ENCODE results near the gene PRDM16.

Gene PRDM16

DNA sequence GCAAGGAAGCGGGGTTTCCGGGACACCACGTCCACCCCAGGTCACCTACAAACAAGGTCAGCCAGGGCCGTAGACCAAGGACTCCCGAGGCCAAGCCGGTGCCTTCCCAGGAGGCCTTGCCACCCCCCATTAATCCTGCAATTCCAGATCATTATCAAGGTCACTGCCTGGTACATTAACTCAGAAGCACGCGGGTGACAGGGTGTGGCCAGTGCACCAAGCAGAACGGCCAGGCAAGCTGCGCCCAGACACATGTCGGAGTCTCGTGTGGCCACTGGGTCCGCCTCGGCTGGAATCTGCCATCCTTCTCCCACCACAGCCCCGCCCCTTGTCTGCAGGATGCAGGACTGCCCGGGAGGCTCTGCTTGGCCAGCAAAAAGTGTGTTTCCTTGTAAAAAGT, 144.7 kb downstream of the PRDM16 start:
- no peak for ATAC-seq

DNA sequence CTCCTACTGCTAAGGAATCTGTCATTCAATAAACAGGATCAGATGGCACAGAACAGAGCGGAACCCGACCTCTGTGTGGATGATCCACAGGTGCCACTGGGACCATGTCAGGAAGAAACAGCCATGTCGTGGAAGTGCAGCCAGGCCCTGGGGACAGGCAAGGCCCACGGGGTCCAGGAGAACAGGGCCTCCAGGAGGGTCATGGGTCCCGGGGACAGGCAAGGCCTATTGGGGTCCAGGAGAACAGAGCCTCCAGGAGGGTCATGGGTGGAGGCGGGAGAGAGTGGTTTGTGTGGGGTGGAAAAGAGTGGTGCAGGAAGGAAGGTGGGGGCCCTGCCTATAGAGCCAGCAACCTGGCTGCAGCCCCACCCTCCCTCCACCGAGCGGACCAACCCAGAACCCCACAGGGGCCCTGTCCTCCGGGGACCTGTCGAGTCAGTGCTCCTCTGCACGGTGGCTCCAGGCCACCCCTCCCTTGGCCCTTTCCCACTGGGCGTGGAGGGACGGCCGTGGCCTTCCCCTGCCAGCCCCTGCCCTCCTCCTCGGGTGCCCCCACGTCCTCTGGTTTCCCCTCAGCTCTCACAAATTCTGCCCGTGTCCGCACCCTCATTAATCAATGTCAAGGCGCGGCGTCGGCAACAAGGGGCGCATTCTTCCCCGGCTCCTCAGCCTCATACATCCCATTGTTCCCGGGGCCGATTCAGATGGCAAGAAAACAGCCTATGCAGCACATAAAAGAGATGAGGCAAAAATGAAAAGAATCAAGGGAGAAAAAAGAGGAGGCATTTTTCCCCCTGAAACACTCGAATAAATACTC, 146.4 kb downstream of the PRDM16 start:
- no peak for ATAC-seq

DNA sequence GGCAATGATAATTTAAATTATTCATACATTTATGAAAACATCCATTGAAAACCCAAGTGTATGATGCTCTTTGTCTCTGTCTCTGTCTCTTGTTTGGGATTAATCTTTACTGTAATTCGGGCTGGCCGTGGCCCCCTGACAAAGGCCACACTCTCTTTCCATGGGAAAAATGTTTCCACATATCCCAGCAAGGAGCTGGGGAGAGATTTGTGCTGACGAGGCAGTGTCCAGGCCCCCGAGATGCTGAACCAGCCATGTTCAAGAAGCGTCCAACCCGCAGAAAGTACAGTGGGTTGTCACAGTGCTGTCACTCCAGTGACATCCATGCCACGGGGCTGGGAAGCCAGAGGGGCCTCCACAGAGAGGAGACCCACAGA, 147.0 kb downstream of the PRDM16 start:
- ATAC-seq: no peak

DNA sequence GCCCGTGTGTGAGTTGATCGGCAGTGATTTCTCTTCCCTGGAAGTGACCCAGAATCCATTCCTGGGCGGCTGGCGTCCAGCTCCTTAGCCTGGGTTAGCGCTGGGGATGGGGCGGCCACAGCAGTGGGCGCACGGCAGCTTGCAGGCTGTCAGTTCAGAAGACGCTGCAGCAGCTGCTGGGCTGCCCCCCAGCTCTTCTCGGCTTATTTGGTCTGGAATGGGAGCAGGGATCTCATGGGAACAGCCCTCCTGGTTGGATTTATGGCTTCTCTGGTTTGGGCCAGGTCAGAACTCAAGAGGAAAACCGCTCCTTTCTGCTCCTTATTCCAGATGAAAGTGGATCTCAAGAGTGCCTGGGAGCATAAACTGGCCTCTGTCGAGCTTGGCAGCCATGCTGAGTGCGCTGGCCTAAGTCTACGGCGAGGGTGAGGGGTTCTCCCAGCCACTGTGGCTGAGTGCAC, 148.2 kb downstream of the PRDM16 start:
- ATAC-seq: no peak

DNA sequence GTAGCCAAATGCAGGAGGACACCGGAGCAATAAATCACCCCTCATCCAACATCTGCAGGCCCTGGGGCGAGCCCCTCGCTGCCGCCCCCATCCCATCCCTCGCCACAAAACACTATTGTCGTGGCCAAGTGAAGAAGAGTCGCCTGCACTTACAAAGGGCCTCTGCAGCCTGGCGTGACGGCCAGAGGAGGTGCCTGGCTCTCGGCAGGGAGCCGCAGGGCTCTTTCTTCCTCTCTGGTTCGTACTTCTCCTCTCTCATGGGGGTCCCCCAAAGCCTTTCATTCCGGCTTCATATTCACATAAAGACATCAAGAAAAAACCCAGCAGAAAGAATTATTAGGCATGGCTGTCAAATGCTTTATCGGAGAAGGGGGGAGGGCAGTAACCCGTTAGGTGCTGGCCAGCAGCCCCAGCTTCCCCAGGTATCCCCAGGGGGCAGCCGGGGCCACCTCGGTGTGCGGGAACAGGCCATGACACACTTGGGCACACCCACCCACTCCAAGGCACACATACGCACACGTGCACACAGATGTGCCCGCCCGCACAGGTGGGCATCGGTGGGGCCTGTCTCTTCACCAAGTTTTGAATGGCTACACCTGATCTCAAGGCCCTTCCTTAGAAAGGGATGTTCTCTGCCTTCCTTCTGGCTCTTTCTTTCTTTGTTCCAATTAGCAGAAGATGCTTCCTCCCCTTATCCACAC, 149.1 kb downstream of the PRDM16 start:
- ATAC-seq: no peak

DNA sequence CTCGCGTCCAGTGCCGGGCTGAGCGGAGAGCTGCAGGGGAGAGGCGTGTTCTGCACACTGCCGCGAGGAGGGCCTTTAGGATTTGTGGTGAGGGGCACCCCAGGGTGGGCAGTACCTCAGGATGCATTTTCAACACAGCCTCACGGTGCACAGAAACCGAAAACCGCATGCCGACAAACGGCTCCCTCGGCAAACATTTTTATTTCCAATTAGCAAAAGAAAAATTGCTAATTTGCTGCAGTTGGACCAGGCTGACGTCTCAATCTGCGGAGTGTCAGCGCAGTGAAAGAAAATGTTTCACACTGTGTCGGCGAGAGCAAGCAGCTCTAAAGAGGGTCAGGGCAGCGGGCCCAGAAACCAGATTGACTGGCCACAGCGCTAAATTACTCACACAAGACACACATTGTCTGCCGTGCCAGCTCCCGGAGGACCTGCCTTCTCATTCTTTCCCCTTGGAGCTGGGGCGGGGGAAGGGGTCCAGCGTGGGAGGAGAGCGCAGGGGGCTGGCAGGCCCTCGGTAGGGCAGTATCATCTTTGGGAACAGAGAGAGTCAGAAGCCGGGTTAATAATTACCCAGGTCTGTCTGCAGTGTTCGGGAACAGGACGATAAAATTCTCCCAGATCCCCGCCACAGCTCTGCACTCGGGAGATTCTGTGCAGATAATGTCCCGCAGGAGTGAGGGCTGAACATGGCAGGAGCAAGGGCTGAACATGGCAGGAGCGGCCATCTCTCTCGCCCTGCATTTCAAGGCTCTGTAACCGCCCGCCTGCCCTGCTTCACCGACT, 150.2 kb downstream of the PRDM16 start:
- ATAC-seq: no peak

DNA sequence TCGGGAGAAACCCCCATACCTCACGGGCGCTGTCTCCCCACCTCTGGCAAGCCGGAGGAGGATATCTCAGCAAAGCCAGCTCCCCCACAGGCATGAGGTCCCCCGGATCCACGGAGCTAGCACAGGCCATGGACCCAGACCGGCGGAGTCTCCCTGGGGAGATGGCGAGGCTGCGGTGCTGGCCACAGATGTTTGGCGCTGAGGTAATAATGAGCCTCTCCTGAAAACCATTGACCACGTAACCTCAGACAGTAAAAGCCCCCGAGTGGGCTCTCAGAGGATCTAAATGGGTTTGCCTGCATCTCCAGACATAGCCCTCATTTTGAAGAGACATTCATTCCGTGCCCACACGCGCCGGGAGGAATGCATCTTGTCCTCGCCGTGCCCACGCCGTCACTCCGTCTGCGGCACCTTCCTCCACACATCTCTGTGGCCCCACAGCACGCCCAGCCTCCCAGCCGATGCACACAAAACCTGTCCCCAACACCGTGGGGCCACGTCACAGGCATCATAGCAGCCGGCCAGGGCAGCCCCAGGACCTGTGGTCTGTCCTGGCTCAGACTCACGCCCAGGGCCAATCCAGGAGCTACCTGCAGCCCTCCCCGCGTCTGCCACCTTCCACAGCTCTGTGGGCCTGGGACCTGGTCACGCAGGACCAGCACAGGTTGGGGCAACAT, 150.9 kb downstream of the PRDM16 start:
- ATAC-seq: no peak

DNA sequence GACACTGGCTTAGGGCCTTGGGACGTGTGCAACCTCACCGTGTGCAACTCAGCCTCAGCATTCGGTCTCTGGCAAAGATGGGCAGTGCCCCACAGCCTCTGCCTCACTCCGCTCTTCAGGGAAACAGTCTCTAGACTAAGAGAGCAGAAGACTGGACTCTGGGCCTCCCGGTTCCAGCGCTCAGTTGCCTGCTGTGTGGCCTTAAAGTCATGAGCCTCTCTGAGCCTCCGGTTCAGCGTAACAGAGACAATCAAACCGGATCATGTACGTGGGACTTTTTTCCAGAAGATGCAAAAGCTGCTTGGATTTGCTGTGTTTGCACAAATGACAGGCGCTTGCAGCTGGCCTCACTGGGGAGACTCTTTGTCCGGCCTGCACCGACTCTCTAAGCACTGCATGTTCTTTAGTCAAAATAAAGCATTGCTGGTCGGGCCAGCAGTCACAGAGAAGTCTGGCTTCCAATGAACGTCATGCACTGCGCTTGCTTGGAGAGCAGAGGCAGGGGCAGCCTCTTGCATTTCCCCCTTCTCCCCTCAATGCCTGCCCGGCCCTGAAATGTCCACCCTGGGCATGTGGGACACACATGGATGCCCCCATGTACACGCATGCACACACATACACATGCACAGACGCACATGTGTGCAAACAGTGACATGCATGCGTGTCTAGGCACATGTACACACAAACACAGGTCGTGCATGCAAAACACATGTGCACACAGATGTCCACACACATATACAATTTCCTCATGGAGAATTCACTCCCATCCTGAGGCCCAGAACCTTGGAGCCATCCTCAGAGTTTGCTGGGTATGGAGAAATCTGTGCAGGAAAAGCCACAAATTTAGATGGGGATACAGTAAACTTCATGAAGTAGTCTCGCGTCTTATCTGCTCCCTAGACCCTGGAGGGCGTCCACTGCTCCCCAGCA, 152.4 kb downstream of the PRDM16 start:
- no peak for ATAC-seq

DNA sequence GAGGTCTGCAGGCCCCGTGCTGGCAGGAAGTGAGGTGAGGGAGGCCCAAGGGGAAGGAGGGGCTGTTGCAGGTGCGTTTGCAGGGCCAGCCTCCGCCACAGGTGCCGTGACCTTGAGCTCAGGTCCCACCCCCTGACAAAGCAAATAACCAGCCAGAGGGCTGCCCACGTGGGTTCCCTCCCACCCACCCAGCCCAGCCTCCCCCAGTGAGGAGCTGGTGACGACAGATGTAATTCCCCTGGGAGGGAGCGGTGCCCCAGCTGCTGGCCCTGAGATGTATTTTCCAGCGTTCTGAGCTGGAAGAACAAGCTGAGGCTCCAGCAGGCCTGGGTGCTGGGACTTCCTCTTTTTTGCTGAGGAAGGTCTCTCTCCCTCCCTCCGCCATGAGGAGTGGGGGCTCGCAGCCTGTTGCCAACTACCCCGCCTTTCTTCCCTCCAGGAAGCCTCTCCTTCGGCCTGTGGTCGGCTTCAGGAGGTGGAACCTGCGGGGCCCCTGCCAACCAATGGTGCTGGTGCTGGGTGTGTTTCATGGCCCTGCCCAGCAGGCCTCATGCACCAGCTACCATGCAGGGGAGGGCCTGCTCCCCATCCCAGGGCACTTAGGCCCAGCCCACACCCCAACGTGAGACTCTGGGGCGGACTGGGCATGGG, 153.2 kb downstream of the PRDM16 start:
- no peak for ATAC-seq

DNA sequence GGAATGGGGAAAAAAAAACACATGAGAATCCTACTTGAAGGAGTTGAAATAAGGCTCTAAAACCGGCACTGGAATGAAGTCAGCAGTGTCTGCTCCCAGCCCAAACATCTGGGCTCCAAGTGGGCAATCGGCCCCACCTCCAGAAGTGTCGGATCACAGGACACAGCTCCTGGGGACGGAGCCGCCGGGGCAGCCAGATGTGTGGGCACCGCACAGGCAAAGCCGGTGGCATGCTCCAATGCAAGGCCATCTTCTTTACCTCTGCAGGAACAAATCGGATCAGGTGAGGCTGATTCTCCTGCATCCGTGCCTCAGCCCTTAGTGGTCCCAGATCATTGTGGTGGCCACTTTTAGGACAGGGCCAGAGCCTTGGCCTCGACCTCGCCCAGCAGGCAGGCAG, 156.7 kb downstream of the PRDM16 start:
- no peak for ATAC-seq

DNA sequence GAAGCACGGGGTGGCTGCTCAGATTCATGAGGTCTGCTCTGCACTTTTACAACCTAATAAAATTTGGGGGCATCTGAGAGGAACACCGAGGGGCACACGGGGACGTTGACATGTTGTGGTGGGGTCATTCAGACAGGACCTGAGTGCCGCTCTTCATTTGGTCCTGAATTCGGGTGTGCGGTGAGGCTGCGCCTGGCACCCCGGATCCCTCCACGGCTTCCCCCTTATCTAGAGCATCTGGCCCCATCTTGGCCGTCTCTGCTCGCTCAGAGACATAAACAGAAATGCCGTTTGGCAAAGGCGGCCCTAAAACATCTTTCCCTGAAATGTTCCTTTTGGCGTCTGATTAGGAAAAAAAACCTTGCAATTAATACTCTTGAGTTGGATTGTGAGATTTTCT, 157.2 kb downstream of the PRDM16 start:
- ATAC-seq: no peak

DNA sequence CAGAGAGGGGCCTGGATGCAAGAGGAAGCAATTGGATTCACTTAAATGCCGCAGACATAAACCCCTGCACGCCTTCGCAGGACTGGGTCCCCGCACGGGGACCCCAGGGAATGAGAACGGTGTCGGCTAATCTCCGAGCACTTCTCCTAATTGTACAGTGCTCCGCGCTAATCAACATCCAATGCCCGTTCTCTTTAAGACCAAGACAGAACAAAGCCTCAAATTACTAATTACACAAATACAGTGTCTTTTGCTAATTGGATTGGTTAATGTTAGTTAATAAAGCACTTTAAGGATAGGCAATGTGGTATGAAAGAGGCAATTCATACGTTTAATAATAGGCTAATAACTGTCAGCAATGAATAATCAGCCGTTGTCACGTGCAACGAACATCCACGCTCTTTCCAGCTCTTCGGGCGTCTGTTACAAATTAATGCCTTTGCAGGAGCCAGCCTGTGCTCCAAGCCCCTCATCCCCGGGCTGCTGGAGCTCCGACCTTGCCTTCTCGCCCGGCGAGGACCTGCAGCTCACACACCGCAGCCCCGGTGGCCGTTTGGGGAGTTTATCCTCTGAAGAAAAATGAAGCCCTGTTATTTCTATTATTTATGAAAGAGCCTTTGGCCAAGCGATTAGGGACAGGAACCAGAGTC, 157.8 kb downstream of the PRDM16 start:
- ATAC-seq: no peak

DNA sequence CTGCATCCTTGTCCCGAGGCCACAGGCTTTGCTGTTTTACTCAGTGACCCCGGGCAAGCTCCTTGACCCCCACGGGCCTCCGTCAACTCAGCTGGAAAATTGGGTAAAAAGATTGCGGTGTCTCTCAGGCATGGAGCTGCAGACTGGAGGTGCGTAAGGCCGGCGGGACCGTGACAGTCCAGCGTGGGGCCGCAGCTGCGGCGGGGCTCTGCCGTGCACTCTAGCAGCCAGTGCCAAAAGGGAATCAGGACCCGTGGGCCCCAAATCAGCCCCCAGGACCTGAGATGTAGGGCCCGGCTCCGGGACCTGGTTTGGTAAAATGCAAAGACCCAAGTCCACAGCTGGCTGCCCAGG, 158.3 kb downstream of the PRDM16 start:
- no peak for ATAC-seq

DNA sequence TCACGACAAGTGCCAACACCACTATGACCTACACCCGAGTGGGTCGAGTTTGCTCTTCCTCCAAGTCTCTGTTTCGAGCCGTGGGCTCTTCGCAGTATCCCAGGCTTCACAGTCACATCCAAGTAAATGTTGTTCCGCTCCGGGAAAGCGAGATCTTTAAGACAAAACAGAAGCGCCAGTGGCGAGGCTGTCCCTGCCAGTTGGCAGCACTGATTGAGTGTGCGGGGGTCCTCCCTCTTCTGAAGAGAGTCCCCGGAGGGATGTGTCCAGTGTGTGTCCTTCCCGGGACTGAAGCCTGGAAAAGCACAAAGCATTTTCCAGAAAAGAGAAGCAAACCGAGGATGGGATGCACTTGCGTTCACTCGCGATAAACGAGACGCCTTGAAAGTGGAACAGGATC, 158.9 kb downstream of the PRDM16 start:
- ATAC-seq: no peak

DNA sequence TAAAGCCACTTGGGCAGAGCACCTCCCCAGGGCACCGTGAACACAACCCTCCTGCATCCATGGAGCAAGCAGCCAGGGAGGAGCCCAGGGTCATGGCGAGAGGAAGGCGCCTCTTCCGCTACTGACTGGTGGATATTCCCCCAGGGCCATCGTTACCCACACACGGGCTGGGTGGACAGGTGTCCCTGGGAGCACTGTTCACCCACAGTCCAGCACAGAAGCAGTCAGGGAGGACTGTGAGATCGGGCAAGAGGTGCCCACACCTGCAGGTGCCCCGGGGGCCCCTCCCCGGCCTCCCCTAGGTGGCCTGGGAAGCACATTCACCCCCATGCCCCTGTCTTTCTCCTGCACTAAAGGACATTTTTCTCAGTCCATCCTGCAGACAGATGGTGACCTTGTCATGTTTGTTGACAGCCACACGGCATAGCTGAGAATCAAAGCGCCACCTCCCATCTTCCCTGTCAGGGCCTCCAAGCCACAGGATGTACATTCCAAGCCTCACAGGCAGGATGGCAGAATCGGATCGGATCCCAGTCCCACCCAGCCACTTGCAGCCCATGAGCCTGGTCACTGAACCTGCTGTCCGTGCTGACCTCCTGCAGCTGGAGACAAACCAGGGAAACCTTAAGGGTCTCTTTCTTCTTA, 160.2 kb downstream of the PRDM16 start:
- no peak for ATAC-seq

DNA sequence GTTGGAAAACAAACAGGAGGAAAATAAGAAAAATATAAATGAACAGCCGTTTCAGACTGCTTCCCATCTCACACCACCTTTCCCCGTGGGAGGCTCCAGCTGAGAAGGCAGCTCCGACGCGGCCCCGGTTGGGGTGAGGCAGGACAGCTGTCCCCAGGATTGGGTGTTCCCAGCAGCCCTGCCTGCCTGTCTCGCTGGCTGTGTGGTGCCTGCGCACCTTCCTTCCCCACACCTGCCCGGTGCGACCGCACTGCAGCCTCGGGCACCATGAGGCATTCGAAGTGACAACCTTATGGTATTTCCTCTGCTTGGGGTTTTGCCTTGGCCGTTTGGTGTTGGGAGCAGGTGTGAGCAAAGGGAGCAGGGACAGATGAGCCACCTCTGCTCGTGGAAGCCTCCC, 161.6 kb downstream of the PRDM16 start:
- no peak for ATAC-seq

DNA sequence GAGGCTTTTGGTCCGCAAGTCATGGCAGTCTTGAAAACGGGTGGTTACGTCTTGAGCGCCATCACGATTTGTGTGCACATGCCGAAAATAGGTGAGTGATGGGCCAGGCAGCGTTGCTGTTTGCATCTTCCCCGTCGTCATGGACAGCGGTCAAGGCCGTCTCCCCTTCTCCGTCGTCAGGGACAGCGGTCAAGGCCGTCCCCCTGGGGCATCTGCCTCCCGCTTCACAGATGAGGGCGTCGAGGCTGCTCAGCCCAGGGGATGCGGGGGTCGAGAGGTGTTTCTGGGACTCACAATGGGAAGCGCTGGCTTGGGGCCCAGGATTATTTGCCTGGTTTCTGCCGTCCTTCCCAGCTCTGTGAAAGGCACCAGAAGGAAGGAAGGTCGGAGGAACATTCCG, 162.2 kb downstream of the PRDM16 start:
- no peak for ATAC-seq

DNA sequence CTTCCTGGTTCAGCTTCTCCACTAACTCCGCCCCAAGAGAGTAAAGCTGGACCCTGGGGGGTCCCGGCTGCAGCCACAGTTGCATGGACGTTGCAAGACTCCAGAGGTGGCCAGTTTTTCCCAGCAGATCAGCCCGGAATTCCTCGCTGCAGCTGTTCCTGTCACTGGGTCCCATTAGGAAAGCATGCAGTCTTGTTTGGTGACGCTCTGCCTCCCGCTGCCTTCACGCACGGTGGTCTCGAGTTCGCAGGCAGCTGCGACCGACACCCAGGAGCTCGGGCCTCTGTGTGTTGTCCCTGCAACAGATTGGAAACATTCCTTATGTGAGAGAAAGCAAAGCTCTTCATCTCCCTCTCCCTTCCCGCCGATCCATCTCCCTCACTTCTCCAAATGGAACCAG, 162.8 kb downstream of the PRDM16 start:
- no peak for ATAC-seq

DNA sequence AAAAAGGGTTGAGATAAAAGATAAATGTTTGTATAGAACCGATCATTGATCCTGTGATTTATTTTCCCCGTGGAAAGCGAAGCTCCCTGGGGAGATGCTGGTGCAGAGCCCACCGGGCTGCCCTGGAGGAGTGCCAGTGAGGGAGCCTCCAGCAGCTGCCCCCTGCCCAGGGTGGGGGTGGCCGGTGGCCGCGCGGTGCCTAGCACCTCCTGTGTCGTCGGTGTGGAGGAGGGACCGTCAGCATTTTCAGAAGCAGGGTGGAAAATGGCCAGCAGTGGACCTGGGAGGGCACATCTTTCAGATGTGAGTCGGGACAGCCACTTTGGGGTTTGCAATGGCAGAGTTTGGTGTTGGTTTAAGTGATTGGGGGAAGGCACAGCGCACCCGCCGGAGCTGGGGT, 164.0 kb downstream of the PRDM16 start:
- no peak for ATAC-seq

DNA sequence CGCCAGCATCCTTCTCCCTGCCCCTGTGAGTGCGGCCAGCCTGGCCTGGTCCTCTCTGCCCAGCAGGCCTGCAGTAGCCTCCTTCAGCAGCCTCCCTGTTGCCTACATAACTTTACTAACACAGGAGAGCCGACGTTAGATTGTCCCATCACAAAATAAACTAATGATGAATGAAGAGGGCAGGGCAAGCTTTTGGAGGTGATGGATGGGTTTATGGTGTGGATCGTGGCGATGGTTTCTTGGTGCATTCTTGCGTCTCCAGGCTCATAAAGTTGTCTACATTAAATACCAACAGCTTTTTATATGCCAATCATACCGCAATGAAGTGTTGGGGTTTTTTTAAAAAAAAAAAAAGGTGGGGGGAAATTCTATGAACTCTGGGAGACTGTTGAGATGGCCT, 164.5 kb downstream of the PRDM16 start:
- no peak for ATAC-seq

Data from activated CD4-positive, CD25-positive, alpha-beta regulatory T cell treated with anti-CD3 and anti-CD28 coated beads, Interleukin-2, amount 50 U/mL, for 24 hours (primary cell).